Dendritic cell treated with granulocyte-macrophage colony-stimulating factor and Interleukin-4, amounts not matched to agents 40 ng/mL and 50 ng/mL, for 4 days (primary cell): Measurements from ENCODE around the gene CRISP1.
"Not testable (repeated sequence)": the region's sequence is repeated elsewhere in the genome, so short reads cannot be mapped to it uniquely, and the experiment has no call there.

Experiments
- H3K27ac Mint-ChIP-seq: one replicate; pipeline ENCODE4 v1.8.0; 2022; ENCODE audit warnings: mild to moderate bottlenecking, mixed read lengths
- H3K27me3 Mint-ChIP-seq: one replicate; pipeline ENCODE4 v1.8.0; 2022; ENCODE audit warnings: mild to moderate bottlenecking, mixed read lengths
- H3K36me3 Mint-ChIP-seq: one replicate; pipeline ENCODE4 v1.8.0; 2022; ENCODE audit warnings: low read depth, mixed read lengths
- H3K4me1 Mint-ChIP-seq: one replicate; pipeline ENCODE4 v1.8.0; 2022; ENCODE audit warnings: low read depth, mixed read lengths
- H3K4me3 Mint-ChIP-seq: one replicate; pipeline ENCODE4 v1.8.0; 2022; ENCODE audit warnings: mild to moderate bottlenecking, moderate library complexity, mixed read lengths
- H3K9me3 Mint-ChIP-seq: one replicate; pipeline ENCODE4 v1.8.0; 2022; ENCODE audit warnings: mixed read lengths
- intact Hi-C: fragments of 100-400 bp; cut with micrococcal nuclease; formaldehyde crosslinking; loops from one replicate; pipeline ENCODE4 v1.15.0; 2022

CRISP1 gene

DNA sequence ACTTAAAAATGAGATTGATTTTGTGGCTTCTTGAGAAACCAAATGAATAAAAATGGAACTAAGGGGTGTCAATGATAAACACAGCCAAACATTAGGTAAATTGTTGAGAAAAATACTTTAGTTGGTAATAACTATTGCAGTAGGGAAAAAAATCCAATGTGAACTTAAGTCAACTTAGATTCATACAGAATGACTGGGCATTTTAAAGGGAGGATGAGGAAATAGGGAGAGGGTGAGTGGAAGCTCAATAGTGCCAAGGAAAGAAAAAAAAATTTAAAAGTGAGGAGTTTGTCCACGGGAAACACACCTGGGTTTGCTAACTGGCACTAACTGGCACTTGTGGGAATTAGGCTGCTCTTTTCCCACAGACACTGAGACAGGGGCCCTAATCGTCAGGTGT lies 53.1 kb downstream of the CRISP1 start:
- H3K36me3 Mint-ChIP-seq, result no peaks in the 10 kb centered on the region
- H3K27ac Mint-ChIP-seq, result no peak overlapping the region
- intact Hi-C loops, result no loop called here
- H3K27me3 Mint-ChIP-seq, result no peaks in the 10 kb centered on the region
- H3K4me3 Mint-ChIP-seq, result no peak overlapping the region
- H3K4me1 Mint-ChIP-seq, result no peaks in the 10 kb centered on the region
- no peaks in the 10 kb centered on the region for H3K9me3 Mint-ChIP-seq

DNA sequence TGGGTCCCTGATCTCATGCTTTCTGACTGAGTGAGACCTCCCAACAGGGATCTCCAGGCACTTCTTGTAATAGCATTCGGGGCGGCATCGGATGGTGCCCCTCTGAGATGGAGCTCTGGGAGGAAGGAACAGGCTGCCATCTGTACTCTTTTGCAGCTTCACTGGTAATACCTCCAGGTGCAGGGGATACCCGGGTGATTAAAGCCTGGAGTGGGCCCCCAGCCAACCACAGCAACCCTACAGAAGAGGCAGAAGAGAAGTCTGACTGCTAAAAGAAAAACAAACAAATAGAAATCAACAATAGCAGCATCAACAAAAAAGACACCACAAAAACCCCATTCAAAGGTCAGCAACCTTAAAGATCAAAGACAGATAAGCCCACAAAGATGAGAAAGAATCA lies 60.2 kb downstream of the CRISP1 start:
- no peaks in the 10 kb centered on the region for H3K4me1 Mint-ChIP-seq

DNA sequence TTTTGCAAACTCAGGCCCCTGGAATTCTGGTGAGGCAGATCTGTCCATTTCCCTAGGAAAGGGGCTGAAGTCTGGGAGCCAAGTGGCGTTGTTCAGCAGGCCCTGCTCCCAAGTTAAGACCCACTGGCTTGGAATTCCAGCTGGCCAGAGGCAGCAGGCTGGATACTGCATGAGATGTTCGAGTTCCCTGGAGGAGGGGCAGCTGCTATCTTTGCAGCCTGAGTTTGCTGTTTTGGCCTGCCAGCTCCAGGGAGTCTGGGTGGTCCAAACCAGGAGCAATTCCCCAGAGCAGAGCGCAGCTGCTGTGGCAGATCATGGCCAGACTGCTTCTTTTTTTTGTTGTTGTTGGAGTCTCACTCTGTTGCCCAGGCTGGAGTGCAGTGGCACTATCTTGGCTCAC lies 61.1 kb downstream of the CRISP1 start:
- intact Hi-C loops, result no loop called here
- H3K4me3 Mint-ChIP-seq, result no peak overlapping the region
- peaks cover 25% of the 10 kb centered on the region for H3K9me3 Mint-ChIP-seq
- H3K36me3 Mint-ChIP-seq, result no peaks in the 10 kb centered on the region
- H3K27ac Mint-ChIP-seq, result no peak overlapping the region
- H3K27me3 Mint-ChIP-seq, result no peaks in the 10 kb centered on the region
- H3K4me1 Mint-ChIP-seq, result no peaks in the 10 kb centered on the region

More for the DNA sequence above, 60.2 kb downstream of the CRISP1 start:
- Mint-ChIP-seq H3K27ac (no peak overlapping the region), H3K4me3 (no peak overlapping the region), H3K9me3 (peaks cover 25% of the 10 kb centered on the region), H3K36me3 (no peaks in the 10 kb centered on the region), H3K27me3 (no peaks in the 10 kb centered on the region)
- intact Hi-C loops, result no loop called here

DNA sequence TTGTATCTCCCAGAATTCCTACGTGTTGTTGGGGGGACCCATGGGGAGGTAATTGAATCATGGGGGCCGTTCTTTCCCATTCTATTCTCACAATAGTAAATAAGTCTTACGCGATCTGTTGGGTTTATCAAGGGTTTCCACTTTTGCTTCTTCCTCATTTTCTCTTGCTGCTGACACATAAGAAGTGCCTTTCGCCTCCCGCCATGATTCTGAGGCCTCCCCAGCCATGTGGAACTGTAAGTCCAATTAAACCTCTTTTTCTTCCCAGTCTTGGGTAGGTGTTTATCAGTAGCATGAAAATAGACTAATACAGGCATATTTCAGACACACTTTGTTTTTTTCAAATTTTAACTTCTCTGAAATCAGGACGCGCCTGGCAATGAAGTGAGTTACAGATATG lies 64.8 kb downstream of the CRISP1 start:
- H3K9me3 Mint-ChIP-seq, result peaks cover 20% of the 10 kb centered on the region
- intact Hi-C loops, result no loop called here
- H3K36me3 Mint-ChIP-seq, result no peaks in the 10 kb centered on the region
- no peak overlapping the region for H3K27ac Mint-ChIP-seq
- no peaks in the 10 kb centered on the region for H3K27me3 Mint-ChIP-seq
- no peak overlapping the region for H3K4me3 Mint-ChIP-seq
- no peaks in the 10 kb centered on the region for H3K4me1 Mint-ChIP-seq

DNA sequence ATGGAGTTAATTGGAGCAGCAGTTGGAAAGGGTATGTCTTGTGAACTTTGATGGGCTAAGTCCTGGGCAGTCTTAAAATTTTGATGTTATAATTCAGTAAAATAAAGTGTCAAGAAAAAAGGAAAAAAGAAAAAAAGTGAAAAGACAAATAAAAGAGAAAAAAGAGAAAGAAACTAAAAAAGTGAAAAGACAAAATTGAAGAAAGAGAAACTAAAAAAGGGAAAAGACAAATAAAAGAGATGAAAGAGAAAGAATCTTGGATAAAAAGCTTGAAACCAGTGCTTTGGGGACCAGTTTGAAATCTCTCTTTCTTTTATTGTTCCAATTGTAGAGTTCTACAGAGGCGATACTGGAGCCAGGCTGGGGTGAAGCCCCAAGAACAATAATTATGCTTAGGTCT lies 67.2 kb downstream of the CRISP1 start:
- intact Hi-C loops, result no loop called here
- H3K4me1 Mint-ChIP-seq, result no peaks in the 10 kb centered on the region
- no peaks in the 10 kb centered on the region for H3K36me3 Mint-ChIP-seq
- H3K4me3 Mint-ChIP-seq, result no peak overlapping the region
- H3K27ac Mint-ChIP-seq, result no peak overlapping the region
- H3K9me3 Mint-ChIP-seq, result peaks cover under 1% of the 10 kb centered on the region
- no peaks in the 10 kb centered on the region for H3K27me3 Mint-ChIP-seq

DNA sequence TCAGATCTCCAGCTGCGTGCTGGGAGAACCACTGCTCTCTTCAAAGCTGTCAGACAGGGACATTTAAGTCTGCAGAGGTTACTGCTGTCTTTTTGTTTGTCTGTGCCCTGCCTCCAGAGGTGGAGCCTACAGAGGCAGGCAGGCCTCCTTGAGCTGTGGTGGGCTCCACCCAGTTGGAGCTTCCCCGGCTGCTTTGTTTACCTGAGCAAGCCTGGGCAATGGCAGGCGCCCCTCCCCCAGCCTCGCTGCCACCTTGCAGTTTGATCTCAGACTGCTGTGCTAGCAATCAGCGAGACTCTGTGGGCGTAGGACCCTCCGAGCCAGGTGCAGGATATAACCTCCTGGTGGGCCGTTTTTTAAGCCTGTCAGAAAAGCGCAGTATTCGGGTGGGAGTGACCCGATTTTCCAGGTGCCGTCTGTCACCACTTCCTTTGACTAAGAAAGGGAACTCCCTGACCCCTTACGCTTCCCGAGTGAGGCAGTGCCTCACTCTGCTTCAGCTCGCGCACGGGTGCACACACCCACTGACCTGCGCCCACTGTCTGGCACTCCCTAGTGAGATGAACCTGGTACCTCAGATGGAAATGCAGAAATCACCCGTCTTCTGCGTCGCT lies 69.4 kb downstream of the CRISP1 start:
- H3K27ac Mint-ChIP-seq, H3K27me3 Mint-ChIP-seq, H3K9me3 Mint-ChIP-seq, H3K4me3 Mint-ChIP-seq, H3K36me3 Mint-ChIP-seq, H3K4me1 Mint-ChIP-seq, intact Hi-C loops: not testable (repeated sequence)

DNA sequence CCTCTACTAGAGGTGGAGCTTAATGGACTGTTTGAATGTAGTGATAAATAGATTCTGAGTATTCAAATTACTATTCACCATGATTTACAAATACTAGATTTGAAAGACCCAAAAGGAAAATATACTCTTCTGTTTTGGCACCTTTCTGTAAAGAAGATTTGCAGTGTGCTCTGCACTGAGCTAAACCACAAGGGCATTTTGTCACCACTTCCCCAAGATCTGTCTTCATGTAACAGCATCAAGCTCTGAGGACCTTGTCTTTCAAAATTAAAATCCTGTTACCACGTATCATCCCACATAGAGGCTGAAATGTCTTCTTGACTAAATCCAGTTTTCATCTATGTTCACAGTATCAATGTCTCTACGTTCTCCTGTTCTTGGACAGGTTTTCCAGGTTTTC lies 76.0 kb downstream of the CRISP1 start:
- intact Hi-C loops, result no loop called here
- peaks cover 8% of the 10 kb centered on the region for H3K9me3 Mint-ChIP-seq

DNA sequence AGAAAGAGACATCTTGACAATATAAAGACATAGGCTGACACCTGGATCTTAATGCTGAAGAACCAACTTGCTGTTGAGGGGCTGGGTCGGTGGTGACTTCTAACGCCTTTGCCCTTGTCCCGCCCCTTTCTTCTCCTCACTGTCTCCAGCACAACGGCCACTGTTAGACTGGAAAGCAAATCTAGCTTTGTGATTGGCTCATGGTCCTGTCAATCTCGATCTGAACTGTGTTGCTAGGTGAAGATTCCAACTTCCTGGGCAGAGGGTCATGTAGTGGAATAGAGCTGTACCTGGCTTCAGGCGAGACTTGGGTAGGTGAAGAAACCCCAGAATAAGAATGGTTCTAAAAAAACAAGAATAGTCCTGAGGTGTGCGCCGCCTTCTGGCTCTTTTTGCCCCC lies 79.2 kb downstream of the CRISP1 start, which contains the start of gene PGK2:
Gene PGK2, minus strand, starts transcription at position 110 of the 400 bp plus-strand sequence. Its CDS starts 98 bp downstream, at position 12.
- Mint-ChIP-seq H3K9me3 (peaks cover 8% of the 10 kb centered on the region), H3K27me3 (no peaks in the 10 kb centered on the region), H3K36me3 (no peaks in the 10 kb centered on the region), H3K4me3 (no peak within 1 kb of the TSS), H3K4me1 (no peaks in the 10 kb centered on the region), H3K27ac (no peak within 1 kb of the TSS)
- intact Hi-C loops, result no loop called here

More for the DNA sequence above, 76.0 kb downstream of the CRISP1 start:
- no peak overlapping the region for H3K27ac Mint-ChIP-seq
- no peaks in the 10 kb centered on the region for H3K36me3 Mint-ChIP-seq
- H3K27me3 Mint-ChIP-seq, result no peaks in the 10 kb centered on the region
- H3K4me1 Mint-ChIP-seq, result no peaks in the 10 kb centered on the region
- no peak overlapping the region for H3K4me3 Mint-ChIP-seq

DNA sequence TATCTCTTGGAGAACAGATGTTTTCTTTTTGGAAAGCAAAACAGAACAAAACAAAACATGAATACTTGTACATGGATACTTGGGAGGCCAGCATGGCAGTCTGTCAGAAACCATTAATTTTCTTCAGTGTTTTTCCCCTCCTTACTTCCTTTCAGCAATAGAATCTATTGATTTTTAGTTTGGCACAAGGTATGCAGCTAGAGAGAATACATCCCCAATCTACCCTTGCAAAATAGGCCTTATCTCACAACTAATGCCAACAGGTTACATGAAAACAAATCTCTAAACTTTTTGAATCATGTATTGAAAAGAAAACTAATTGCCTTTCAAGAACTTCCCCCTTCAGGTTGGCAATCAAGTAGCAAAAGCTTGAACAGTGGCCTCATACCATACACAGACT lies 82.1 kb downstream of the CRISP1 start:
- no peaks in the 10 kb centered on the region for H3K27me3 Mint-ChIP-seq
- H3K36me3 Mint-ChIP-seq, result no peaks in the 10 kb centered on the region
- intact Hi-C loops, result no loop called here
- no peaks in the 10 kb centered on the region for H3K4me1 Mint-ChIP-seq
- no peak overlapping the region for H3K27ac Mint-ChIP-seq
- peaks cover 8% of the 10 kb centered on the region for H3K9me3 Mint-ChIP-seq
- H3K4me3 Mint-ChIP-seq, result no peak overlapping the region
